ENCODE results near the gene SALL4. TPM values are rescaled to one million over a fixed set of nuclear protein-coding genes. Genes with fewer than 3 reads are reported as not detected.
"Not testable (repeated sequence)": the region's sequence is repeated elsewhere in the genome, so short reads cannot be mapped to it uniquely, and the experiment has no call there.

The SALL4 gene
- total and polyA plus RNA-seq, 4 donors = 0.54 to 2.3 (median 1.4) TPM

GRCh38 chr20:51792960-51793359 lies 9.4 kb downstream of the SALL4 start:
- DNase-seq (ENCODE audit: low read depth in 4 of 6, low spot score in 6 of 6) = no peak
- Histone ChIP-seq H3K9me3 (ENCODE audit: control insufficient read depth, insufficient read depth, low read length) (no peaks in the 10 kb centered on the region), H3K4me1 (ENCODE audit: control insufficient read depth, insufficient read depth, low read length) (no peaks in the 10 kb centered on the region), H3K4me3 (ENCODE audit: low read depth, low read length) (no peak overlapping the region), H3K27ac (ENCODE audit: low read depth, low read length) (no peak overlapping the region), H3K36me3 (ENCODE audit: control insufficient read depth, insufficient read depth, low read length) (peaks cover 6% of the 10 kb centered on the region), H3K27me3 (ENCODE audit: control insufficient read depth, insufficient read depth, low read length) (peaks cover 1% of the 10 kb centered on the region)
- 83% methylated on average over 1 of the region's 7 CpGs for WGBS (ENCODE audit: insufficient coverage)

GRCh38 chr20:51791626-51792025 lies 10.7 kb downstream of the SALL4 start:
- Histone ChIP-seq H3K27me3 (ENCODE audit: control insufficient read depth, insufficient read depth, low read length) (no peaks in the 10 kb centered on the region), H3K4me1 (ENCODE audit: control insufficient read depth, insufficient read depth, low read length) (no peaks in the 10 kb centered on the region), H3K4me3 (ENCODE audit: low read depth, low read length) (no peak overlapping the region), H3K27ac (ENCODE audit: low read depth, low read length) (no peak overlapping the region), H3K36me3 (ENCODE audit: control insufficient read depth, insufficient read depth, low read length) (peaks cover 6% of the 10 kb centered on the region), H3K9me3 (ENCODE audit: control insufficient read depth, insufficient read depth, low read length) (no peaks in the 10 kb centered on the region)
- WGBS (ENCODE audit: insufficient coverage) = 94% methylated on average over 13 of the region's 13 CpGs
- DNase-seq (ENCODE audit: low read depth in 4 of 6, low spot score in 6 of 6) = no peak

- no peak overlapping the region for H3K4me3 ChIP-seq (ENCODE audit: low read depth, low read length)
- H3K9me3 ChIP-seq (ENCODE audit: control insufficient read depth, insufficient read depth, low read length) = no peaks in the 10 kb centered on the region
- H3K27ac ChIP-seq (ENCODE audit: low read depth, low read length) = no peak overlapping the region
- H3K36me3 ChIP-seq (ENCODE audit: control insufficient read depth, insufficient read depth, low read length) = peaks cover 6% of the 10 kb centered on the region
- WGBS (ENCODE audit: insufficient coverage) = 96% methylated on average over 17 of the region's 17 CpGs
- DNase-seq (ENCODE audit: low read depth in 4 of 6, low spot score in 6 of 6) = no peak
- H3K27me3 ChIP-seq (ENCODE audit: control insufficient read depth, insufficient read depth, low read length) = no peaks in the 10 kb centered on the region
- H3K4me1 ChIP-seq (ENCODE audit: control insufficient read depth, insufficient read depth, low read length) = no peaks in the 10 kb centered on the region
These were observed 12.1 kb downstream of the SALL4 start for GRCh38 chr20:51790256-51790655.

- DNase-seq (ENCODE audit: low read depth in 4 of 6, low spot score in 6 of 6) = no peak
- Histone ChIP-seq H3K27ac (ENCODE audit: low read depth, low read length) (no peak overlapping the region), H3K27me3 (ENCODE audit: control insufficient read depth, insufficient read depth, low read length) (no peaks in the 10 kb centered on the region), H3K4me3 (ENCODE audit: low read depth, low read length) (no peak overlapping the region), H3K9me3 (ENCODE audit: control insufficient read depth, insufficient read depth, low read length) (no peaks in the 10 kb centered on the region), H3K36me3 (ENCODE audit: control insufficient read depth, insufficient read depth, low read length) (peaks cover 6% of the 10 kb centered on the region), H3K4me1 (ENCODE audit: control insufficient read depth, insufficient read depth, low read length) (no peaks in the 10 kb centered on the region)
- WGBS (ENCODE audit: insufficient coverage) = no CpG with 5 or more reads among the region's 2 CpGs
These were observed 12.9 kb downstream of the SALL4 start for GRCh38 chr20:51789434-51789833.

- DNase-seq (ENCODE audit: low read depth in 4 of 6, low spot score in 6 of 6) = no peak
- 96% methylated on average over 8 of the region's 14 CpGs for WGBS (ENCODE audit: insufficient coverage)
- no peak overlapping the region for H3K27ac ChIP-seq (ENCODE audit: low read depth, low read length)
- H3K36me3 ChIP-seq (ENCODE audit: control insufficient read depth, insufficient read depth, low read length) = peaks cover 6% of the 10 kb centered on the region
- H3K4me1 ChIP-seq (ENCODE audit: control insufficient read depth, insufficient read depth, low read length) = no peaks in the 10 kb centered on the region
- no peaks in the 10 kb centered on the region for H3K9me3 ChIP-seq (ENCODE audit: control insufficient read depth, insufficient read depth, low read length)
- H3K27me3 ChIP-seq (ENCODE audit: control insufficient read depth, insufficient read depth, low read length) = no peaks in the 10 kb centered on the region
- no peak overlapping the region for H3K4me3 ChIP-seq (ENCODE audit: low read depth, low read length)
These were observed 13.5 kb downstream of the SALL4 start for GRCh38 chr20:51788822-51789221.

- Histone ChIP-seq H3K36me3 (ENCODE audit: control insufficient read depth, insufficient read depth, low read length) (no peaks in the 10 kb centered on the region), H3K27ac (ENCODE audit: low read depth, low read length) (no peak overlapping the region), H3K9me3 (ENCODE audit: control insufficient read depth, insufficient read depth, low read length) (no peaks in the 10 kb centered on the region), H3K4me3 (ENCODE audit: low read depth, low read length) (no peak overlapping the region), H3K27me3 (ENCODE audit: control insufficient read depth, insufficient read depth, low read length) (no peaks in the 10 kb centered on the region), H3K4me1 (ENCODE audit: control insufficient read depth, insufficient read depth, low read length) (no peaks in the 10 kb centered on the region)
- DNase-seq (ENCODE audit: low read depth in 4 of 6, low spot score in 6 of 6) = no peak
- 81% methylated on average over 13 of the region's 15 CpGs for WGBS (ENCODE audit: insufficient coverage)
These were observed 18.0 kb downstream of the SALL4 start for GRCh38 chr20:51784299-51784698.

GRCh38 chr20:51778229-51778759 lies 24.0 kb downstream of the SALL4 start:
- DNase-seq (ENCODE audit: low read depth in 4 of 6, low spot score in 6 of 6); H3K36me3 ChIP-seq (ENCODE audit: control insufficient read depth, insufficient read depth, low read length); H3K4me1 ChIP-seq (ENCODE audit: control insufficient read depth, insufficient read depth, low read length); H3K4me3 ChIP-seq (ENCODE audit: low read depth, low read length); H3K27ac ChIP-seq (ENCODE audit: low read depth, low read length); H3K27me3 ChIP-seq (ENCODE audit: control insufficient read depth, insufficient read depth, low read length); H3K9me3 ChIP-seq (ENCODE audit: control insufficient read depth, insufficient read depth, low read length): not testable (repeated sequence)
- WGBS (ENCODE audit: insufficient coverage) = 100% methylated on average over 2 of the region's 4 CpGs

GRCh38 chr20:51775241-51775640 lies 27.1 kb downstream of the SALL4 start:
- no peaks in the 10 kb centered on the region for H3K36me3 ChIP-seq (ENCODE audit: control insufficient read depth, insufficient read depth, low read length)
- no peak overlapping the region for H3K4me3 ChIP-seq (ENCODE audit: low read depth, low read length)
- H3K9me3 ChIP-seq (ENCODE audit: control insufficient read depth, insufficient read depth, low read length) = no peaks in the 10 kb centered on the region
- DNase-seq (ENCODE audit: low read depth in 4 of 6, low spot score in 6 of 6) = no peak
- H3K4me1 ChIP-seq (ENCODE audit: control insufficient read depth, insufficient read depth, low read length) = no peaks in the 10 kb centered on the region
- no peaks in the 10 kb centered on the region for H3K27me3 ChIP-seq (ENCODE audit: control insufficient read depth, insufficient read depth, low read length)
- no CpG with 5 or more reads among the region's 1 CpG for WGBS (ENCODE audit: insufficient coverage)
- no peak overlapping the region for H3K27ac ChIP-seq (ENCODE audit: low read depth, low read length)

- no peak overlapping the region for H3K27ac ChIP-seq (ENCODE audit: low read depth, low read length)
- no peak for DNase-seq (ENCODE audit: low read depth in 4 of 6, low spot score in 6 of 6)
- no peak overlapping the region for H3K4me3 ChIP-seq (ENCODE audit: low read depth, low read length)
- H3K4me1 ChIP-seq (ENCODE audit: control insufficient read depth, insufficient read depth, low read length) = peaks cover 12% of the 10 kb centered on the region
- no peaks in the 10 kb centered on the region for H3K9me3 ChIP-seq (ENCODE audit: control insufficient read depth, insufficient read depth, low read length)
- H3K27me3 ChIP-seq (ENCODE audit: control insufficient read depth, insufficient read depth, low read length) = no peaks in the 10 kb centered on the region
- WGBS (ENCODE audit: insufficient coverage) = 98% methylated on average over 4 of the region's 4 CpGs
- H3K36me3 ChIP-seq (ENCODE audit: control insufficient read depth, insufficient read depth, low read length) = no peaks in the 10 kb centered on the region
These were observed 30.1 kb downstream of the SALL4 start for GRCh38 chr20:51772236-51772635.

- no peaks in the 10 kb centered on the region for H3K27me3 ChIP-seq (ENCODE audit: control insufficient read depth, insufficient read depth, low read length)
- 77% methylated on average over 3 of the region's 9 CpGs for WGBS (ENCODE audit: insufficient coverage)
- H3K4me1 ChIP-seq (ENCODE audit: control insufficient read depth, insufficient read depth, low read length) = peaks cover 16% of the 10 kb centered on the region
- H3K9me3 ChIP-seq (ENCODE audit: control insufficient read depth, insufficient read depth, low read length) = no peaks in the 10 kb centered on the region
- H3K4me3 ChIP-seq (ENCODE audit: low read depth, low read length) = no peak overlapping the region
- peak in 1 of 6 donors; percentile 54 for DNase-seq (ENCODE audit: low read depth in 4 of 6, low spot score in 6 of 6)
- no peak overlapping the region for H3K27ac ChIP-seq (ENCODE audit: low read depth, low read length)
- H3K36me3 ChIP-seq (ENCODE audit: control insufficient read depth, insufficient read depth, low read length) = peaks cover 3% of the 10 kb centered on the region
These were observed 32.2 kb downstream of the SALL4 start for GRCh38 chr20:51769976-51770615.

Measured in spinal cord (tissue), 10 donors.